ENCODE results near the gene SULF2.
"Not testable (repeated sequence)": the region's sequence is repeated elsewhere in the genome, so short reads cannot be mapped to it uniquely, and the experiment has no call there.

SULF2 gene

DNA sequence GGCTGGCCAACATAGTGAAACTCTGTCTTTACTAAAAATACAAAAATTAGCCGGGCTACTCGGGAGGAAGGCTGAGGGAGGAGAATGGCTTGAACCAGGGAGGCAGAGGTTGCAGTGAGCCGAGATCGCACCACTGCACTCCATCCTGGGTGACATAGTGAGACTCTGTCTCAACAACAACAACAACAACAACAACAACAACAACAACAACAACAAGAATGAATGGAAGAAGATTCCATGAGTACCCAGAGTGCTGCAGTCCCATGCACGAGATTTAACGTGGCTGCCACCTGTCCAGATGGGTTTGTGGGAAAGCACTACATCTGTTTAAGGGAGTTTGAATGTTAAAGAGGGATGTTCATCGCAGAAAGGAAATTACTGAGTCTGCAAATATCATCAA lies 19.7 kb upstream of the SULF2 start:
- DNase-seq (ENCODE audit: low read depth, low spot score), result not testable (repeated sequence)

DNA sequence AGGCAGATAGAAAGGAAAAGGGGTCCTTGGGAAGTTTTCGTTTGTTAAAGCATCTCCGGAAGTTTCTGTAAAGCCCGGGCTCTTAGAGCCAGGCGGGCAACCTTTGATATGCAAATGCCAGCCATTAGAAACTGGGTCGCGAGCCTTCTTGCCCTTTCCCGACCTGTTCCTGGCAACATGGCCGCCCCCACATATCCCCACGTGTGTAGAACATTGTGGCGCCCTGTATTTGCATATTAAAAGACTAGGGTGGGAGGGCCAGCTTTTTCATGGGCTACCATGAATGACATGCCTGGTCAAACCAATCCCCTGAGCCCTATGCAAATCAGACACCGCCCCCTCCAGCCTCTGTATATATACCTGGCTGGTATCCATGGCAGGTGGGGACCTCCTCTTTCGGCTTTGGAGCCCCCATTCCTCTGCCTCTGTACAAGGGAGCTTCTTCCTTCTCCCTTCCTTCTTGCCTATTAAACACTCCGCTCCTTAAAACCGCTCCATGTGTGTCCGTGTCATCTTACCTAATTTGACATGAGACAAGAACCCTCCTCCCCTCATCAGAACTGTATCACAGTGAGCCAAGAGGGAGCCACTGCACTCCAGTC lies 19.0 kb upstream of the SULF2 start:
- DNase-seq (ENCODE audit: low read depth, low spot score), result not testable (repeated sequence)

DNA sequence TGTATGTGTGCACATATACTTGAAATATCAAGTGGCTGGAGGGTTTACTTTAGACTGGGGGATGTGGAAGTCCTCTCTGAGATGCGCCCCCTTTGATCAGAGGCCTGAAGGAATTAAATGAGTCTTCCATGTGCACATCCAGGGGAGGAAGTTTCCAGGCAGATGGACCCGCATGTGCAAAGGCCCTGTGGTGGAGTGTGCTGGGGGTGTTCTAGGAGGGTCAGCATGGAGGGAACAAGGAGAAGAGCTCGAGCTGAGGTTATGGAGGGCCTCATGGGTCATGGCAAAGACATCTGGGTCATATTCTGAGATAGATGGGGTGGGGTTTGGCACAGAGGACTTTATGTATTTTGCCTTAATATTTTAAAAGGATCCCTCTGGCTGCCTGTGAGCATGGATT lies 17.7 kb upstream of the SULF2 start:
- DNase-seq (ENCODE audit: low read depth, low spot score), result no peak

DNA sequence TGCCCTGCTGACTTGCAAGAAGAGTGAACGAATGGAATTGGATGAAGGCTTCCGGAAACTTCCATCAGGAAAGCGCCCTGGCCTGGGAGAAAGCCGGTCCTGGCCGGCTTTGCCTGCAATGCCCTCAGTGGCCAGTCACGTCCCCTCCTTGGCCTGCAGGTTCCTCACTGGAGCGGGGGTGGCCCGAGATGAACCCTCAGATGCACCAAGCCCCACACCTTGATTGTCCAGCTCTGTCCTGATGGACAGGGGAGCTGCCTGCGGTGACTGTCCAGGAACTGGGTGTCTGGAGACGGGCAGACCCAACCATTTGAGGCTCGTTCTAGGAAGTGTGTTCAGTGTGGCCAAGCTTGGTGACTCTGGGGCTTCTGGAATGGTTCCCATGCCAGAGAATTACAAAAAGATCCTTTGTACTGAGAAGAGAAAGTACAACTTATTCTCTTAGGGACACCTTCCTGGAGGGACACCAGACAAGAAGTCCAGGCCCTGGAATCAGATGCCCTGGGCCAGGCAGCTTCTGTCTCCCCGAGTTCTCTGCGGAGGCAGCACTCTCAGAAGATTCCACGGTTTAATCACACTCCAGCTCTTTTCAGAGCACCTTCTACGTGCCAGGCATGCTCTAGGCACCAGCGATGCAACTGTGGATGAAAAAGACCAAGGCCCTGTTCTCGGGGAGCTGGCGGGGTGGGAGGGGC lies 17.1 kb upstream of the SULF2 start:
- DNase-seq (ENCODE audit: low read depth, low spot score), result no peak

DNA sequence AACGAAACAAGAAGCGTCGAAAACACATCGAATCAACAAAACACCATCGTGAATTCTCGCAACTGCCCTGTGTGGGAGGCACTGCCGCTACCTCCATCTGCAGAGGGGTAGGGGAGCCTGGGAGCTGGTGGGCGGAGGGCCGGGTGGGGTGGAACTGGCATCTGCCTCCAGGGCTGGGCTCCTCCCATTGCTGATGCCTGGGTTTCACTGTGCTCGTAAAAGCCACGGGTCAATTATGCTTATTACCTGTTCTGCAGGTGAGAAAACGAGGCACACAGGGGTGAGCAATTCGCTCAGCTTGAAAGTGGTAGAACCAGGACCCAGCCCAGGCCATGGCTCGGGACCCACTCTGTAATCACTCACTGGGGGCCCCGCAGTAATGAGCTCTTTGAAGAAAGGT lies 16.5 kb upstream of the SULF2 start:
- DNase-seq (ENCODE audit: low read depth, low spot score), result no peak

DNA sequence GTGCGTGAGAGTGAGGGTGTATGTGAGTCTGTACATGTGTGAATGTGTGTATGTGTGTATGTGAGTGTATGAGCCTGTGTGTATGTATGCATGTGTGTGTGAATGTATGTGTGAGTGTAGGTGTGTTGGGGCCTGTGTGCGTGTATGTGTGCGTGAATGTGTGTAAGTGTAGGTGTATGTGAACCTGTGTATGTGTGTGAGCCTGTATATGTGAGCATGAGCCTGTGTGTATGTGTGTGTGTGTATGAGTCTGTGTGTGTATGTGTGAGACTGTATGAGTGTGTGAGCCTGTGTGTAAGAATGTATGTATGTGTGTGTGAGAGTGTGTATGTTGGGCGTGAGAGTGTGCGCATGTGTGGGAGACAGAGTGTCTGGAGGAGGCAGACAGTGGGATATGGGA lies 15.8 kb upstream of the SULF2 start:
- DNase-seq (ENCODE audit: low read depth, low spot score), result no peak

DNA sequence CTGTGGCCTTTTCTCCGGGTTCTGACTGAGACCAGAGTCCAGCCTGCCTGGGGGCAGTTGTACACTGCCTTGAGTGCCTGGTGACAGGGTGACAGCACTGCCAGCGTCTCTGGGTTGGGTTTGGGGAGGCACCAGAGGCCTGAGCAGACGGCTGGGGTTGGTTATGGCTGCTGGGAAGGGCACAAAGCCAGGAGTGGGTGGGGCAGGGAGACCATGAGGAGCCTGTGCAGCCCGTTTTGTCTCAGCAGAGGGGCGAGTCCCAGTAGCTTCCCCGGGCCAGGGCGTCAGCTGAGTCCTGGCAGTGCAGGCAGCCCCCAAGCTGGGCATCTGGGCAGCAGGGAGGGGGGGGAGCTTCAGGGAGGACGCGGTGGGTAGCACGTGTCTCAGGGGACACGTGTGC lies 15.3 kb upstream of the SULF2 start:
- DNase-seq (ENCODE audit: low read depth, low spot score), result no peak

DNA sequence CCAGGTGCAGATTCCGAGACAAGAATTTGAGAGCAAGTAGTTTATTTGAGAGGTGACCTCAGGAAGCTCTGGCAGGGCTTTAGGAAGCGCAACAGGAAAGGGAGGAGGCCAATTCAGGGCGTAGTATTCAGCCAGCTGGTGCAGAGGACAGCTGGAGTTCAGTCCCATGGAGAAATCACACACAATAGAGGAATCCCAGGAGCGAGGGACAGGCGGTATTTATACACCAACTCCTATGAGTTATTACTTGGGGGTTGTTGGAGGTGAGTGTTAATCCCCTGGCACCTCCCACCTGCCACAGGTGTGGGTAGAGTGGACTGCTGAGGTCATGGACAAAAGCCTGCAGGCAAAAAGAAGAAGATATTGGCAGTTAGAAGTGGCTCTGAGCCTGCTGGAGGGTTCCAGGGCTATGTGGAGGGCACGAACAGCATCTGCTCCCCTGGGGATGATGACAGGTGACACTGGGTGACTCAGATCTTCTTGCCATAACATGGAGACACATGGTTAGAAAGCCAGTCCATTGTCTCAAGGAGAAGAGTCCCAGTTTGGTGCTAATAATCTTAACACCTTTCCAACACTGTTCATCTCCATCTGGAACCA lies 13.9 kb upstream of the SULF2 start:
- DNase-seq (ENCODE audit: low read depth, low spot score), result no peak

DNA sequence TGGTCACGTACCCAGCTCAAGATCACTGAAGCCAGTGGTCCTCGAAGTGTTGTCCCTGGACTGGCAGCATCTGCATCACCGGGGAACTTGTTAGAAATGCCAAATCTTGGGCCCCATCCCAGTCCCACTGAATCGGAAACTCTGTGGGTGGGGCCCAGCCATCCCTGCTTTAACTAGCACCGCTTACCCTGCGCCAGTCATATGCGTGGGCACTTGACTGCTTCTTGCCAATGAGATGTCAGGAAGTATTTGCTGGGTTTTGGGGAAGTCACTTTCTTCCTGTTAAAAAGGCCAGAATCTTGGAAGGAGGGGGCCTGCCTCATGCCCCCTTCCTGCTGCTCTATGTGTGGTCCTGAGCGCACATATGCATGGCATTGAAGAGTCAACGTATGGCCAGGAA lies 11.7 kb upstream of the SULF2 start:
- no peak for DNase-seq (ENCODE audit: low read depth, low spot score)

DNA sequence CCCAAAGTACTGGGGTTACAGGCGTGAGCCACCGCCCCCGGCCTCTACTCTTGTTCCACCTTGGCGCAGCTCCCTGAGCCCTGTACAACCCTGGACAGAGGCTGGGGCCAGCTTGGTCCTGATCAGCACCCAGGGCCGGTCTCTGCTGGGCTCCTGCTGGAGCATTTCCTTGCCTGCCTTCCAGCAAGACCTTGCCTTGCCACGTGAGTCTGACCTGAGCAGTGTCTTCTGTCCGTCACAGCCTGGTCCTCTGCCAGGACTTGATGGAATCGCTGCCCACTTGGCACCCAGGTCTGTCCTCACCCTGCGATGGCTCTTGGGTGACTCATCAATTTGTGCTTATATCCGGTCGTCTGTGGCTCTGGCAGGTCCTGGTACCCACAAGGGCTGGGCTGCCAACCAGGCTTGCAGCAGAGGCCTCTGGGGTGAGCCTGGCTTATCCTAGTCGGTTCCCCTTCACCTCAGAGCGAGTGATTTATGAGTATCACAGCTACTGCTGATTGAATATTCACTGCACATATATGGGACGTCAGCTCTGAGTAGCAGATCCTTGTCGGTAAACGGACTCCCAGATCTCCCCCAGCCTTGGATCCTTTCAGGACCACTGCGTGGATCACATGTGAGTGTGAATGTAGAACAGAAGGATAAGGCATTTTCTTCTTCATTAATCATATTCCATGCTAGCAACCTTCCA lies 10.1 kb upstream of the SULF2 start:
- no peak for DNase-seq (ENCODE audit: low read depth, low spot score)

DNA sequence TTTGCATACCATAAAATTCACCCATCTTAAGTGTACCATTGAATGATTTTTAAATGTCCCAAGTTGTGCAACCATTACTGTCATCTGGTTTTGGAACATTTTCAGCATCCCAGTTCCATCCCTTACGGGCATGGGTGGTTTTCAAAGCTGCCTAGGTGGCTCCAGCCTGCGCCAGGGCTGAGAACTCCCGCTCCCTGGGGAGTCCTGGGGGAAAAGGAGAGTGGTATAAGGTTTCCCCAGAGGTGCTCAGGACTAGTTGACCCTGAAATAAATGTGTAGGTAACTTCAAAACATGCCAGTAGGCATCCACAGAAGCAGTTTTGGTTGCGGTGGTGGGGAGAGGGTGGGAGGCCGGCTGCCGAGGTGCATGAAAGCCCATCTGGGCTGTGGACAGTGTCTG lies 9.0 kb upstream of the SULF2 start:
- DNase-seq (ENCODE audit: low read depth, low spot score), result not testable (repeated sequence)

DNA sequence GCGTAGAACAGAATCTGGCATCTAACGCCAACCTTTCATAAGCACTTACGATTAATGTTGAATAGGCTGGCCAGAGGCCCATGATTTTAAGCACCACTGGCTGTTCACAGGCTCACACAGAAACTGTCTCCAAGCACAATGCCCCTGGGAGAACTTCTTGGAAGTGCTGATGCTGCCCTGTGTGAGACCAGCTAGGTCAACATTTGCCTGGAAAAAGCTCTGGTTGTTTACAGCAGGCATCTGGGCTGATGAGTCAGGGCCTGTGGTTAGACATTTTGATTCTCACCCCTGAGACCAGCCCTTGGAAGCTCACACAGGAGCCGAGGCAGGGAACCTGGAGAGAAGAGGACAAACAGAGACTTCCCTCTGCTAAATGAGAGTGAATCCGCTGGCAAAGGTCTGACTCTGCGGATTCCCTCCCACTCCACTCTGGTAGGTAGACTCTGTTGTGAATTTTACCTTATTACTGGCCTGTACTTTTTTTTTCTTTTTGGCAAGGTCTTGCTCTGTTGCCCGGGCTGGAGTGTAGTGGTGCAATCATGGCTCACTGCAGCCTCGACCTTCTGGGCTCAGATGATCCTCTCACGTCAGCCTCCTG lies 6.8 kb upstream of the SULF2 start:
- peak; percentile 89 for DNase-seq (ENCODE audit: low read depth, low spot score)

DNA sequence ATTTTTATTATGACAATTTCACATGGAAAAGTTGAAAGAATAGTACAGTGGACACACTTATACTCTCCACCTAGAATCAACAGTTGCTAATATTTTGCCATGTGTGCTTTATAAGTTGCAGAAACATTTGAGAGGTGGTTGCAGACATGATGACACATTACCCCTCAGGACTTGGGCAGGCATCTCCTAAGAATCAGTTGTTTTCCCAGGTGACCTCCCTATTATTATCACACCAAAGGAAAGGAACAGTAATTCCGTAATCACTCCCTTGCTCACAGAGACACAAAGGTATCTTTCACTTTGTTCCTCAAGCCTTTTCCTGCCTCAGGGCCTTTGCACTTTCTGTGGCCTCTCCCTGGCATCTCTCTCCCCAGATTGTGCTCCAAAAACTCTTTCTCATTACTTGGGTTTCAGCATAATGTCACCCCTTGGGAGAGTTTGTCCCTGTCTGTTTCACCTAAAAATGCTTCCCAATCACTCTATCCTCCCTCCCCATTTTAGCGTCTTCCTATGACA lies 5.9 kb upstream of the SULF2 start:
- no peak for DNase-seq (ENCODE audit: low read depth, low spot score)

DNA sequence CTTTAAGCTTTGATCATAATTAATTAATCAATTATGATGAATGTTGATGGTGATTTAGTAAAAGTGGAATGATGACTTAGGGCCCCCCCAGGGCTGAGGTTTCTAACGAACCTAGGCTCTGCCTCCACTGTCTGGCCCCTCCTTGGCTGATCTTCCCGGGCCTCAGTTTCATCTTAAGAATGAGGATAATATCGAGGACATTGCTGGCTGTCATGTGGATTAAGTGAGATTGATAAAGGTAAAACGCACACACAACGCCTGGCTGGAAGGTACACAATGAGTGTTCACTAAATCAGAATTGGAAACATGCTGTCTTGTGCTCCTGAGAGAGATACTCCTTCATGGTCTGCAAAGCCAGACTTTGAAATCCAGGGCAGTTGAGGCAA lies 5.3 kb upstream of the SULF2 start:
- no peak for DNase-seq (ENCODE audit: low read depth, low spot score)

DNA sequence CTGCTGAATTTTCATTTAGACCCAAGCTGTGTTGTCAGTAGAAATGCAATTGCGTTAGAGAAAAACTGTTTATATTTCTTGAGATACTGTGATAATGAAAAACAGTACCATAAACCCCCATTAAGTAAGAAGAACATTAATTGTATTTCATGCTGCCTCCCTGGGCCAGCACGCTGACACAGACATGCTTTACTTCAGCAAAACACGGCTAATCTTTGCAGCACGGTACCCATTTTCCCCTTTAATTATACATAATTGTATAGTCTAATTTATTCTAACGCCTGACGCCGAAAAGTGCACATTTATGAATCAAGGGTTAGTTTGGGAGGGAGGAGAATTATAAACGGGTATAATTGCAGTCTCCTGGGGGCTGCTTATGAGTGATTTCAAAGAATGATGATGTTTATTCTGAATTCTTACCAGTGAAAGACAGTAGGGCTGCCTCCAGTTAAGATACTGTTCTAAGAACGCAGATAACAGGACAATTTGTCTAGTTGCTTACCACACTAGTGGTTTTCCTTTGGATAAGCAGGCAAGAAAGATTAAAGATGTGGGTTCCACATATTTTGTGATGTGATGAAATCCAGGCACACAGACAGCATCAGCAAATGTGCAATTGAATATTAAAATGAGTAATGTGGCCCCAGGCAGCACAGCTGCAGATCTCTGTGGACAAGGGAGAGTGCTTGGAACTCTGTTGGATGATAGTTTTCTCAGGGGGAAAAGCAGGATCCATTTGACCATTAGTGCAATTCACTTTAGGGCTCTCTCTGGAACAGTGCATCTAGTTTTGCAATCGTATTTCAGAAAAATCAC lies 4.7 kb upstream of the SULF2 start:
- DNase-seq (ENCODE audit: low read depth, low spot score), result no peak

DNA sequence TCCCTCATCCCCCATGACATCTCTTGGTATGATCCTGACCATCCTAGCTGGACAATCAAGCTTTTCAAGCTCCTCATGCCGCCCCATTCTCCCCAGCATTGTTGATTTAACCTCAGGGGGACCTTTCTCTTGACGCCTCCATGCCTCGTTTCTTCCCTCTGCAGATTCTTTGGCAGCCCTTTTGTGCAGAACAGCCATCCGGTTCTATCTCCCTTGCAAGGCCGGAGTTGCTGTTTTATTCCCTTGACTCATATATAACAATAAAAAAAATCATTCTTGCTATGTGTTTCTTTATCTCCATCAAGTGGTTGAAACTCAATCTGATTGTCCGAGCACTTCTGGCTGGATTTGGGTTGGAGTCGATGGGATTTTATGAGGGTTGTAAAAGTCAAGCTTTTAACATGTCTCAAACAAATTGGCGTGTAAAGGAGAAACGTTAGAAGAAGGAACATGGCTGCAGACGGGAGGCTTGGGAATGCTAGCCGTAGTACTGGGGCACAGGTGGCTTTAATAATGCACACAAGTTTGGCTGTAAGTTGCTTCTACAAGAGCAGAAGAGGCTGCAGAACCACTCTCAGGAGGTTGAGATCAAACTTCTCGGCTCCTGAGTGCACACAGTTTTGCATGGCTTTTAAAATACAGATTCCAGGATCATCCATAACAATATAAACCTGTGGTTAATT lies 3.9 kb upstream of the SULF2 start:
- DNase-seq (ENCODE audit: low read depth, low spot score), result no peak

DNA sequence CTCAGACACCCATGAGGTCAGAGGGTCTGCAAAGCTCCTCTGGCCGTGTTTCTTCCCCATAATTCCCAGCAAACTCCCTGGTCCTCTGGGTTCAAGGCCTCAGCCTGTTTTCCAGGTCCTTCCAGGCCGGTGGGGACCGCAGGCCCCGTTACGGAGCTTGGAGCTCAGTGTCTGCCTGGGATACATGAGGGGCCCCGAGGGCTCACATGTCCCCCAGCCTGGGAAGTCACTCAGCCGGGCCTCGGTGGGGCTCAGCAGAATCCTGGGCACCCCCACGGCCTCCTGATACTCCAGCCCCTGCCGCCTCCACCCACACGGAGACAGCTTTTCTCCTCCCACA lies 3.4 kb upstream of the SULF2 start:
- no peak for DNase-seq (ENCODE audit: low read depth, low spot score)

DNA sequence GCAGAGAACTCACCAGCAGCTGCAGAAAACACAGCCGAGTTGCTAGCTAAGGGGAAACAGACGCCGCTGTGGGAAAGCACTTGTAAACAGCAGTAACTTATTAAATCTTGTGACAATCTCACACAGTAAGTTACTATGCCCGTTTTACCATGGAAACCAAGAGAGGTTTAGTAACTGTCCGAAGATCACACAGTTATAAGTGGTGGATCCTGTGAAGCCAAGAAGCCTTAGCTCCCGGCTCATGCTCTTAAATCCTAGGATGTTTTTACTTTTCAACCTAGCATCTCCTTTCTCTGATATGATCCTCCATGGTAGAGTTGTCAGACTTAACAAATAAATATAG lies 1.5 kb upstream of the SULF2 start:
- no peak for DNase-seq (ENCODE audit: low read depth, low spot score)

DNA sequence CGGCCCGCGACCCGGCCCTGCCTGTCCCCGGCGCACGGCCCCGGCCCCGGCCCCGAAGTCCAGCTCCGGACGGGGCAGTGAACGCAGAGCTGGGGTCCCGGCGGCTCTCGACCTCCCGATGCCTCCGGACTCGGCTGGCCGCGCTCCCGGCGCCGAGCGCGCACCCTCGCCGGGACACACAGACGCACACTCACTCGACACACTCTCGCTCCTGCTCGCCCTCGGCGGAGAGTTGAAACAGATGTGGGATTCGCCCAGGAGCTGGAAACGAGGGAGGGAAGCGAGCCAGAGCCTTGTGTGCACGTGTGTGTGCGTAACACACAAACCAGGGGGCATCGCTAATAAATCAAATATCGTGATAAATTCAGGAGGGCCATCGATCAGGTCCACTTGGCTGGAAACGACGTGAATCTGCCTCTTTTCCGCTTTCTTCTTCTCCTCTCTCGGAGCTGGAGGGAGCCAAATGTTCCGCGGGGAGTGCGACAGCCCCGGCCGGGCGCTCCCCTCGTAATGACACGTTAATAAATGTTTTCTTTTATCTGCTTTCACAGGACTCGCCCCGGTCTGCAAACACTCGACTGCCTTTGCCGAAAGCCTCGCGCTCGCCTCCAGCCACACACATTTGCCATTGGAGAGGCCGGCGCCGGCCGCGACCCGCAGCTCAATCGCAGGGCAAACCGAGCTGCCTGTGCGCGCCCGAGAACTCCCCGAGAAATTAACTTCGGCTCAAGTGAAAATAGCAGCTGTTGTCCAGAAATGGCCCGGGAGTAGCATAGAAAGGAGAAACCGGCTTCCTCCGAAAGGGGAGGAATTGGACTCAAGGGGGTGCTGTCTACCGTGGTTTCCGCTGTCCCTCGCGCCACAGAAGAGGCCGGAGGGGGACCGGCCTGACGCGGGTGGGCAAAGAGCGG lies 828 bp upstream of the SULF2 start:
- DNase-seq (ENCODE audit: low read depth, low spot score), result peak; percentile 33
